Panc1 (cell line): ENCODE data around the gene USH2A.

Experiments
- POLR2AphosphoS5 ChIP-seq: IDR thresholded peaks from 2 replicates; pipeline ENCODE4 v1.6.1; 2012; ENCODE audit warnings: mild to moderate bottlenecking, low read depth, low read length, moderate library complexity
- TF ChIP-seq, protein P1 (sequence below): fragments of 450-650 bp; IDR thresholded peaks from 2 replicates; pipeline ENCODE4 v1.5.1; 2017; ENCODE audit warnings: mild to moderate bottlenecking

DNA sequence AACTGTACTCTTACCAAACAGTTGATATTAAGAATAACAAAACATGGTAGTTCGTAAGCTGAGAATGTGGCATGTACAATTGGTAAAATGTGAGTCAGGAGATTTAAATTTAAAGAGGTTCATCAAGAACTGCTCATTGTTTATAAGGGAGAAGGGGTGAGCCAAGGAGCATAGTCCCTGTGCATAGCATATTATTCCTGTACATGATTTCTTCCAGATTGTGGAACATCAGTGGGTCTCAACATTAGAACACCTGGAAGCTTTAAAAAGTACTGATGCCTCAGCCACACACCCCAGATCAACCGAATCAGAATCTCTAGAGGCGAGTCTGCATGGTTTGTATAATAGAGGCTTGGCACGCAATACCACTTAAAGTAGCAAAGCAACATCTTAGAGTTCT, 800.1 kb downstream of the USH2A start:
- TF ChIP-seq, protein P1, sequence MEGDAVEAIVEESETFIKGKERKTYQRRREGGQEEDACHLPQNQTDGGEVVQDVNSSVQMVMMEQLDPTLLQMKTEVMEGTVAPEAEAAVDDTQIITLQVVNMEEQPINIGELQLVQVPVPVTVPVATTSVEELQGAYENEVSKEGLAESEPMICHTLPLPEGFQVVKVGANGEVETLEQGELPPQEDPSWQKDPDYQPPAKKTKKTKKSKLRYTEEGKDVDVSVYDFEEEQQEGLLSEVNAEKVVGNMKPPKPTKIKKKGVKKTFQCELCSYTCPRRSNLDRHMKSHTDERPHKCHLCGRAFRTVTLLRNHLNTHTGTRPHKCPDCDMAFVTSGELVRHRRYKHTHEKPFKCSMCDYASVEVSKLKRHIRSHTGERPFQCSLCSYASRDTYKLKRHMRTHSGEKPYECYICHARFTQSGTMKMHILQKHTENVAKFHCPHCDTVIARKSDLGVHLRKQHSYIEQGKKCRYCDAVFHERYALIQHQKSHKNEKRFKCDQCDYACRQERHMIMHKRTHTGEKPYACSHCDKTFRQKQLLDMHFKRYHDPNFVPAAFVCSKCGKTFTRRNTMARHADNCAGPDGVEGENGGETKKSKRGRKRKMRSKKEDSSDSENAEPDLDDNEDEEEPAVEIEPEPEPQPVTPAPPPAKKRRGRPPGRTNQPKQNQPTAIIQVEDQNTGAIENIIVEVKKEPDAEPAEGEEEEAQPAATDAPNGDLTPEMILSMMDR, result no peak
- TF ChIP-seq POLR2AphosphoS5, result no peak
